PC-3 (cell line): Measurements from ENCODE around the gene SFT2D2. TPM values are rescaled to one million over a fixed set of nuclear protein-coding genes. Genes with fewer than 3 reads are reported as not detected.
A peak's percentile ranks its signal among the peaks of the same experiment; 100 is the strongest.

Experiments
- ATAC-seq: fragments of 200-7000 bp; cut with Tn5 transposase; 2 replicates; pipeline ENCODE4 v1.9.1; 2020; ENCODE audit warnings: mild to moderate bottlenecking, moderate library complexity
- BruUV-seq: library from RNA; stranded (reverse); fragments of 400-500 nt; replicated peaks from 2 replicates; lab custom pipeline; 2021; lab: Mats Ljungman, UMichigan
- CTCF ChIA-PET: fragments of 300-600 bp; sonication (Branson Sonifier 250); formaldehyde crosslinking; loops from one replicate; lab custom pipeline; 2022; ENCODE audit warnings: antibody characterized with exemption; lab: Charles Lee
- POLR2A ChIA-PET: fragments of 300-600 bp; sonication (Branson Sonifier 250); formaldehyde crosslinking; loops from one replicate; lab custom pipeline; 2022; ENCODE audit warnings: antibody characterized with exemption; ENCODE audit not compliant: unreplicated experiment; lab: Charles Lee
- DNase-seq: peaks from one replicate; pipeline ENCODE4 v3.0.0-alpha.2; 2015
- H2AFZ ChIP-seq: fragments of 300-600 bp; sonication (generic); 2 replicates; pipeline ENCODE4 v1.6.0; 2016; ENCODE audit warnings: antibody characterized with exemption, low read length
- H3F3A ChIP-seq: fragments of 300-600 bp; sonication (generic); one replicate; pipeline ENCODE4 v1.6.0; 2017; ENCODE audit warnings: antibody characterized with exemption, low read length, control low read depth, mild to moderate bottlenecking; ENCODE audit not compliant: unreplicated experiment
- H3K27ac ChIP-seq: fragments of 300-600 bp; sonication (generic); 2 replicates; pipeline ENCODE4 v1.5.1; 2016; ENCODE audit warnings: mild to moderate bottlenecking, low read length
- H3K27me3 ChIP-seq: fragments of 300-600 bp; sonication (generic); 2 replicates; pipeline ENCODE4 v1.6.1; 2016; ENCODE audit warnings: low read length, mixed read lengths
- H3K36me3 ChIP-seq: fragments of 300-600 bp; sonication (generic); 2 replicates; pipeline ENCODE4 v1.6.1; 2016; ENCODE audit warnings: low read depth, mixed run types, low read length, mixed read lengths
- H3K4me1 ChIP-seq: fragments of 300-600 bp; sonication (generic); 2 replicates; pipeline ENCODE4 v1.5.1; 2016; ENCODE audit warnings: low read length; ENCODE audit not compliant: insufficient read depth
- H3K4me2 ChIP-seq: fragments of 300-600 bp; sonication (generic); 2 replicates; pipeline ENCODE4 v1.6.0; 2016; ENCODE audit warnings: low read length
- H3K4me3 ChIP-seq: fragments of 300-600 bp; sonication (generic); 2 replicates; pipeline ENCODE4 v1.5.1; 2016; ENCODE audit warnings: mild to moderate bottlenecking, low read length, mixed read lengths
- H3K79me2 ChIP-seq: fragments of 300-600 bp; sonication (generic); 2 replicates; pipeline ENCODE4 v1.6.1; 2017; ENCODE audit warnings: low read length, mixed read lengths
- H3K9ac ChIP-seq: fragments of 300-600 bp; sonication (generic); 2 replicates; pipeline ENCODE4 v1.6.0; 2016; ENCODE audit warnings: mild to moderate bottlenecking, low read length
- H3K9me2 ChIP-seq: fragments of 300-600 bp; sonication (generic); replicated peaks from 2 replicates; pipeline ENCODE4 v1.6.1; 2016; ENCODE audit warnings: mixed run types, low read length, mixed read lengths
- H3K9me3 ChIP-seq: fragments of 300-600 bp; sonication (generic); 2 replicates; pipeline ENCODE4 v1.6.1; 2016; ENCODE audit warnings: low read length, mixed read lengths
- H4K20me1 ChIP-seq: fragments of 300-600 bp; sonication (generic); 2 replicates; pipeline ENCODE4 v1.6.1; 2016; ENCODE audit warnings: low read length, mixed read lengths
- CTCF ChIP-seq: fragments of 300-600 bp; sonication (generic); conservative IDR thresholded peaks from 2 replicates; pipeline ENCODE4 v1.5.1; 2017; ENCODE audit warnings: antibody characterized with exemption, low read depth, mild to moderate bottlenecking, low read length
- EZH2 ChIP-seq: fragments of 300-600 bp; sonication (generic); IDR thresholded peaks from one replicate; pipeline ENCODE4 v1.6.1; 2017; ENCODE audit warnings: antibody characterized with exemption, mild to moderate bottlenecking, low read length; ENCODE audit not compliant: unreplicated experiment
- EZH2phosphoT487 ChIP-seq: fragments of 300-600 bp; sonication (generic); IDR thresholded peaks from 2 replicates; pipeline ENCODE4 v1.6.1; 2018; ENCODE audit warnings: mild to moderate bottlenecking, antibody characterized with exemption, low read length, borderline replicate concordance
- intact Hi-C: fragments of 100-400 bp; cut with micrococcal nuclease; formaldehyde crosslinking; loops from 2 replicates; pipeline ENCODE4 v1.9.0; 2023
- total RNA-seq: library from RNA; depleted of rRNA; stranded (reverse); fragments of >200 nt; gene quantifications from 2 replicates; pipeline ENCODE4 v1.2.3, GENCODE V29; 2014

The SFT2D2 gene
- total RNA-seq, 1 experiment from 2014 or later, result 38.7 TPM

- peak; percentile 85 for DNase-seq
- no peaks in the 10 kb centered on the region for H3K27me3 ChIP-seq
- no peaks in the 10 kb centered on the region for H3K9me2 ChIP-seq
- no peaks in the 10 kb centered on the region for H4K20me1 ChIP-seq
- no peaks in the 10 kb centered on the region for H3K79me2 ChIP-seq
- CTCF ChIA-PET, result interaction anchor here (1.0 to 1.5 kb wide), 2 partner anchors 36 to 57 kb away, joined by 3 to 4 read pairs; no protein-coding TSS in a partner anchor
- intact Hi-C loops, result loop anchor here (5.0 kb wide), 1 partner anchor 58 kb away; the partner anchor contains the start of gene SFT2D2
- H3K9me3 ChIP-seq, result no peaks in the 10 kb centered on the region
- H3K36me3 ChIP-seq, result no peaks in the 10 kb centered on the region
- peaks cover 10% of the 10 kb centered on the region for H3F3A ChIP-seq
- ATAC-seq, result peak; percentile 46
- H3K27ac ChIP-seq, result peak overlapping the region; percentile 36
- no peak overlapping the region for H3K4me3 ChIP-seq
- no peak overlapping the region for H3K9ac ChIP-seq
- no peak overlapping the region for H2AFZ ChIP-seq
- no peak for TF ChIP-seq EZH2
- no peak for TF ChIP-seq CTCF
- POLR2A ChIA-PET, result no interaction called here
- no TSS peak for BruUV-seq
- peaks cover 50% of the 10 kb centered on the region for H3K4me1 ChIP-seq
- H3K4me2 ChIP-seq, result peak overlapping the region; percentile 32
Measured at GRCh38 chr1:168285521-168285790, 59.7 kb downstream of the SFT2D2 start.

GRCh38 chr1:168285971-168286927 lies 60.4 kb downstream of the SFT2D2 start:
- TF ChIP-seq CTCF (no peak), EZH2phosphoT487 (no peak), EZH2 (no peak)
- CTCF ChIA-PET, result interaction anchor here (1.0 to 1.5 kb wide), 3 partner anchors 36 to 56 kb away, joined by 3 to 5 read pairs (median 4); no protein-coding TSS in a partner anchor
- no peak for ATAC-seq
- no peak overlapping the region for H3K4me3 ChIP-seq
- no peak overlapping the region for H3K9ac ChIP-seq
- no peaks in the 10 kb centered on the region for H3K79me2 ChIP-seq
- no peaks in the 10 kb centered on the region for H3K36me3 ChIP-seq
- peak overlapping the region; percentile 36; the same call in 1 of the 2 replicates for H3K27ac ChIP-seq
- no peaks in the 10 kb centered on the region for H4K20me1 ChIP-seq
- POLR2A ChIA-PET, result no interaction called here
- peaks cover 50% of the 10 kb centered on the region for H3K4me1 ChIP-seq
- no peaks in the 10 kb centered on the region for H3K9me2 ChIP-seq
- H3K9me3 ChIP-seq, result no peaks in the 10 kb centered on the region
- no peak for DNase-seq
- no TSS peak for BruUV-seq
- H3F3A ChIP-seq, result peaks cover 10% of the 10 kb centered on the region
- H2AFZ ChIP-seq, result no peak overlapping the region
- H3K4me2 ChIP-seq, result no peak overlapping the region
- intact Hi-C loops, result loop anchor here (5.0 kb wide), 1 partner anchor 59 kb away; the partner anchor contains the start of gene SFT2D2
- no peaks in the 10 kb centered on the region for H3K27me3 ChIP-seq
